Tibial artery (tissue), 4 donors: ENCODE measurements around the gene CHRND.

ENCODE experiments used
- DNase-seq, 2 donors: peaks; one replicate each; pipeline ENCODE4 v3.0.0-alpha.2; 2019
- H3K27ac ChIP-seq, 2 donors: fragments of 200-600 bp; sonication (generic) in 1 of 2; 1 replicate in 1 of 2; 2 replicates in 1 of 2; pipeline ENCODE4 v1.5.1; 2018 to 2019; ENCODE audit warnings: mild to moderate bottlenecking in 1 of 2
- H3K27me3 ChIP-seq, 2 donors: fragments of 200-600 bp; sonication (generic) in 1 of 2; one replicate each; pipeline versions ENCODE4 v1.5.1 to v1.6.0; 2016 to 2019
- H3K36me3 ChIP-seq, 3 donors: fragments of 200-600 bp; sonication (generic) in 2 of 3; one replicate each; pipeline ENCODE4 v1.5.1; 2016 to 2019; ENCODE audit warnings: mild to moderate bottlenecking in 2 of 3
- H3K4me1 ChIP-seq, 4 donors: fragments of 200-600 bp; sonication (generic) in 2 of 4; 1 replicate in 3 of 4; 2 replicates in 1 of 4; pipeline ENCODE4 v1.5.1; 2016 to 2019
- H3K4me3 ChIP-seq, 2 donors: fragments of 200-600 bp; sonication (generic) in 1 of 2; 1 replicate in 1 of 2; 2 replicates in 1 of 2; pipeline ENCODE4 v1.5.1; 2018 to 2019; ENCODE audit warnings: mild to moderate bottlenecking in 2 of 2
- H3K9me3 ChIP-seq, 3 donors: fragments of 200-600 bp; sonication (generic) in 1 of 3; one replicate each; pipeline ENCODE4 v1.5.1; 2016 to 2019
- CTCF ChIP-seq, 2 experiments: fragments of 200-600 bp in 1 of 2; fragments of 450-650 bp in 1 of 2; IDR thresholded peaks; one replicate each; pipeline ENCODE4 v1.5.1; 2017 to 2019; ENCODE audit warnings: antibody characterized with exemption in 2 of 2, mild to moderate bottlenecking in 1 of 2, moderate library complexity in 1 of 2
- intact Hi-C: fragments of 100-400 bp; cut with DNase I; formaldehyde crosslinking; loops from one replicate; pipeline ENCODE4 v1.15.0; 2023; ENCODE audit warnings: low total_unique reads

Gene CHRND

DNA sequence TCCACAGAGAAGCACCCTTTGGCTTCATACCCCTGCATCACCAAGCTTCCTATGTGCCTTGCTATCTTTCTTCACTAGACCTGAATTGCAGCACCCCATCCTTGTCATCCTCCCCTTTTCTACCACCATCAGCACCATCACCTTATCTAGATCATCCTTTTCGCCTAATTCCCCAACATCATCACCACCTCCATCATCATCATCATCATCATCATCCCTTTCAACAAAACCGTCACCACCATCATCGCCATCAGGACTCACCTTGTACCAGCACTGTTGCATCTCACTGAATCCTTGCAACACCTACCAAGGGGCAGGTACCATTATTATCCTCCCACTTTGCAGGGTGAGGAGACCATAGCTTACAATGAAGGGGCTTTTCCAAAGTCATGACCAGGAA lies 27.5 kb upstream of the CHRND start:
- no peak for DNase-seq
- H3K4me3 ChIP-seq, result no peak overlapping the region
- TF ChIP-seq CTCF (IDR thresholded peaks at IDR 0.05), result no peak
- H3K27ac ChIP-seq, result no peak overlapping the region
- intact Hi-C loops, result no loop called here
- no peaks in the 10 kb centered on the region for H3K36me3 ChIP-seq
- H3K9me3 ChIP-seq, result no peaks in the 10 kb centered on the region
- H3K27me3 ChIP-seq, result peaks cover 0 to 52% of the 10 kb centered on the region in 2 donors
- H3K4me1 ChIP-seq, result peaks cover 0 to 14% (median 10%) of the 10 kb centered on the region in 4 donors

- Histone ChIP-seq H3K4me1 (peaks cover 0 to 19% (median 15%) of the 10 kb centered on the region in 4 donors), H3K27ac (no peak overlapping the region), H3K9me3 (no peaks in the 10 kb centered on the region), H3K4me3 (no peak overlapping the region), H3K36me3 (no peaks in the 10 kb centered on the region), H3K27me3 (peaks cover 0 to 77% of the 10 kb centered on the region in 2 donors)
- no peak for TF ChIP-seq CTCF (IDR thresholded peaks at IDR 0.05)
- intact Hi-C loops, result no loop called here
- DNase-seq, result no peak
Measured at GRCh38 chr2:232501331-232501771, 24.6 kb upstream of the CHRND start.

- intact Hi-C loops, result no loop called here
- no peaks in the 10 kb centered on the region for H3K9me3 ChIP-seq
- no peak overlapping the region for H3K4me3 ChIP-seq
- H3K27ac ChIP-seq, result no peak overlapping the region
- no peaks in the 10 kb centered on the region for H3K36me3 ChIP-seq
- H3K27me3 ChIP-seq, result peaks cover 0 to 79% of the 10 kb centered on the region in 2 donors
- no peak for TF ChIP-seq CTCF (IDR thresholded peaks at IDR 0.05)
- peaks cover 0 to 19% (median 15%) of the 10 kb centered on the region in 4 donors for H3K4me1 ChIP-seq
- DNase-seq, result no peak
Measured at GRCh38 chr2:232501794-232502390, 24.1 kb upstream of the CHRND start.

DNA sequence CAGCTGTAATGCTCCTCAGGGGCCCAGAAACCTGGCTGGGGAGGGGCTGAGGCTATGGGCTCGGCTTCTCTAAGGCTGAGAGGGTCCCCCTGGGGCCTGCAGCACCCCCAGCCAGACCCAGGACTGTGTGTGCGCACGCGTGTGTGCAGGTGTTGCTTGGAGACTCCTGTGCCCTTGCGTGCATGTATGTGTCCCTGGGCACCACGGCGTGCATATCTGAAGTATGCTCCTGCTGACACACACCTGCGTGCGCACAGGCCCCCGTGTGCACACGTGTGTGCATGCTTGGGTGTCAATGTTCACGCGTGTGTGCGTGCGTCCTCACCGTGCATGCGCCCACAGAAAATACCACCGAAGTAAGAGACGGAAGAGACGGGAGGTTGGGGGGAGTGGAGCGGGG lies 23.4 kb upstream of the CHRND start:
- intact Hi-C loops, result no loop called here
- TF ChIP-seq CTCF (IDR thresholded peaks at IDR 0.05), result no peak
- H3K4me3 ChIP-seq, result peak overlapping the region; percentile 39 to 56

DNA sequence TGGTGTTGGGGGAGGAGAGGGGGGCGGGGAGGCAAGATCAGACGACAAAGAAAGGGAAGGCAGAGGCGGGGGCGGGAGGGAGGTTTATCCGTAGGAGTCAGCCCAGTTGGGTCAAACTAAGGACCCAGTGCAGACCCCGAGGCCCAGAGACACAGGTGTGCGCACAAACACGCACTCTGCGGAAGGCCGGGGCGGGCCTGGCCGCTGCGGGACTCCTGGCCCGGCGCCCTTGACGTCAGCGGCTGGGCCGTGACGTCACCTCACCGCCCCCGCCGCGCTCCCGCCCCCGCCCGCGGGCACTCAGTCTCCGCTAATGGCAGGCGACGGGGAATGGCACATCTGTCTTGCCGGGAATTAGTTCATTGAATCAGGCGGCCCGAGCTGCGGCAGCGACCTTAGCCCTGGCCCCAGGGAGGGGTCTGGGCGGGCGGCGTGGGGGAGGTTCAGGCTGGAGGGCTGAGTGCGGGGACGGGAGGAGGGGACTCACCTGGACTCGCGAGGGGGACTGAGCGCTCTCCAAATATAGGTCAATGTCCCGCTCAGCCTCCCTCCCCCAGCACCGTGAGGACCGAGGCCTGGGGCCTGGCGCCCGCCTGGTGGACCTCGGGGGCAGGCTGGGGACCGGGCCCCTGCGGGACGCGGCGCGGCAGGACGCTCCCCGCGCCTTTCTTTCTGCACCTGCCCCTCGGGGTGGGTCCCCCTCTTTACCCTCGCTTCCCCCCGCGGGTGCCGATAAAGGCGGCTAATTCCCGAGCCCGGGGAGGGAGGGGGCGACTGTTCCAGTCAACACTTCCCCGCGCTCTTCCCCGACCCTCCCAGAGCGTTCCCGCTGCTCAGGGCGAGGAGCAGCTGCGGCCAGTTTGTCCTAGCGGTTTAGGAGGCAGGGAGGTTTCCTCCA lies 22.8 kb upstream of the CHRND start:
- H3K27ac ChIP-seq, result no peak overlapping the region
- peak overlapping the region; percentile 39 to 56 for H3K4me3 ChIP-seq
- no peak for DNase-seq
- peaks cover 0 to 81% of the 10 kb centered on the region in 2 donors for H3K27me3 ChIP-seq
- H3K4me1 ChIP-seq, result peaks cover 0 to 19% (median 15%) of the 10 kb centered on the region in 4 donors
- no peaks in the 10 kb centered on the region for H3K36me3 ChIP-seq
- no peaks in the 10 kb centered on the region for H3K9me3 ChIP-seq
- intact Hi-C loops, result no loop called here
- no peak for TF ChIP-seq CTCF (IDR thresholded peaks at IDR 0.05)

More for the DNA sequence above, 23.4 kb upstream of the CHRND start:
- no peak overlapping the region for H3K27ac ChIP-seq
- H3K36me3 ChIP-seq, result no peaks in the 10 kb centered on the region
- H3K9me3 ChIP-seq, result no peaks in the 10 kb centered on the region
- no peak for DNase-seq
- H3K4me1 ChIP-seq, result peaks cover 0 to 19% (median 15%) of the 10 kb centered on the region in 4 donors
- H3K27me3 ChIP-seq, result peaks cover 0 to 80% of the 10 kb centered on the region in 2 donors
